ENCODE results near the gene FZR1. TPM values are rescaled to one million over a fixed set of nuclear protein-coding genes. Genes with fewer than 3 reads are reported as not detected.

The FZR1 gene
- total and polyA plus RNA-seq, 9 of the 15 experiments (the other 6 are each of a cell fraction or from before 2014, with no cell fraction given): 0.18 to 48.0 (median 22.2) TPM

GRCh38 chr19:3471954-3472655, 34.0 kb upstream of the FZR1 start (continued):
- TF ChIP-seq CREB5 (CRISPR knock-in tag; IDR thresholded peaks at IDR 0.05) (no peak), SMAD4 (CRISPR knock-in tag; conservative IDR thresholded peaks at IDR 0.05) (no peak), SPI1 (IDR thresholded peaks at IDR 0.05; ENCODE audit: borderline replicate concordance, low read depth, low read length) (peak; percentile 79), XRCC5 (IDR thresholded peaks at IDR 0.05; ENCODE audit: low read depth, low read length) (peak; percentile 57; the same call in 1 of the 2 replicates), E2F1 (CRISPR knock-in tag; IDR thresholded peaks at IDR 0.05) (no peak), RB1 (IDR thresholded peaks at IDR 0.05; ENCODE audit: low read depth) (peak; percentile 58; the same call in 1 of the 2 replicates), RAD21 (CRISPR knock-in tag; conservative IDR thresholded peaks at IDR 0.05 in 1 of 2, IDR thresholded peaks at IDR 0.05 in 1 of 2) (peak; percentile 59 to 90), TFAP4 (CRISPR knock-in tag; IDR thresholded peaks at IDR 0.05; ENCODE audit: borderline replicate concordance) (peak; percentile 60; the same call in 1 of the 2 replicates), POLR2G (IDR thresholded peaks at IDR 0.05; ENCODE audit: low read depth, low read length) (peak; percentile 42)
- TF ChIP-seq, protein P1, sequence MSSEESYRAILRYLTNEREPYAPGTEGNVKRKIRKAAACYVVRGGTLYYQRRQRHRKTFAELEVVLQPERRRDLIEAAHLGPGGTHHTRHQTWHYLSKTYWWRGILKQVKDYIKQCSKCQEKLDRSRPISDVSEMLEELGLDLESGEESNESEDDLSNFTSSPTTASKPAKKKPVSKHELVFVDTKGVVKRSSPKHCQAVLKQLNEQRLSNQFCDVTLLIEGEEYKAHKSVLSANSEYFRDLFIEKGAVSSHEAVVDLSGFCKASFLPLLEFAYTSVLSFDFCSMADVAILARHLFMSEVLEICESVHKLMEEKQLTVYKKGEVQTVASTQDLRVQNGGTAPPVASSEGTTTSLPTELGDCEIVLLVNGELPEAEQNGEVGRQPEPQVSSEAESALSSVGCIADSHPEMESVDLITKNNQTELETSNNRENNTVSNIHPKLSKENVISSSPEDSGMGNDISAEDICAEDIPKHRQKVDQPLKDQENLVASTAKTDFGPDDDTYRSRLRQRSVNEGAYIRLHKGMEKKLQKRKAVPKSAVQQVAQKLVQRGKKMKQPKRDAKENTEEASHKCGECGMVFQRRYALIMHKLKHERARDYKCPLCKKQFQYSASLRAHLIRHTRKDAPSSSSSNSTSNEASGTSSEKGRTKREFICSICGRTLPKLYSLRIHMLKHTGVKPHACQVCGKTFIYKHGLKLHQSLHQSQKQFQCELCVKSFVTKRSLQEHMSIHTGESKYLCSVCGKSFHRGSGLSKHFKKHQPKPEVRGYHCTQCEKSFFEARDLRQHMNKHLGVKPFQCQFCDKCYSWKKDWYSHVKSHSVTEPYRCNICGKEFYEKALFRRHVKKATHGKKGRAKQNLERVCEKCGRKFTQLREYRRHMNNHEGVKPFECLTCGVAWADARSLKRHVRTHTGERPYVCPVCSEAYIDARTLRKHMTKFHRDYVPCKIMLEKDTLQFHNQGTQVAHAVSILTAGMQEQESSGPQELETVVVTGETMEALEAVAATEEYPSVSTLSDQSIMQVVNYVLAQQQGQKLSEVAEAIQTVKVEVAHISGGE (CRISPR knock-in tag; IDR thresholded peaks at IDR 0.05): no peak
- TF ChIP-seq, protein P2, sequence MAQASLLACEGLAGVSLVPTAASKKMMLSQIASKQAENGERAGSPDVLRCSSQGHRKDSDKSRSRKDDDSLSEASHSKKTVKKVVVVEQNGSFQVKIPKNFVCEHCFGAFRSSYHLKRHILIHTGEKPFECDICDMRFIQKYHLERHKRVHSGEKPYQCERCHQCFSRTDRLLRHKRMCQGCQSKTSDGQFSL (CRISPR knock-in tag; IDR thresholded peaks at IDR 0.05): peak; percentile 100
- TF ChIP-seq, protein P2 (tag; IDR thresholded peaks at IDR 0.05): peak in 1 of 2 experiments; percentile 98; a peak in 2 of 4 replicates
- TF ChIP-seq, protein P3, sequence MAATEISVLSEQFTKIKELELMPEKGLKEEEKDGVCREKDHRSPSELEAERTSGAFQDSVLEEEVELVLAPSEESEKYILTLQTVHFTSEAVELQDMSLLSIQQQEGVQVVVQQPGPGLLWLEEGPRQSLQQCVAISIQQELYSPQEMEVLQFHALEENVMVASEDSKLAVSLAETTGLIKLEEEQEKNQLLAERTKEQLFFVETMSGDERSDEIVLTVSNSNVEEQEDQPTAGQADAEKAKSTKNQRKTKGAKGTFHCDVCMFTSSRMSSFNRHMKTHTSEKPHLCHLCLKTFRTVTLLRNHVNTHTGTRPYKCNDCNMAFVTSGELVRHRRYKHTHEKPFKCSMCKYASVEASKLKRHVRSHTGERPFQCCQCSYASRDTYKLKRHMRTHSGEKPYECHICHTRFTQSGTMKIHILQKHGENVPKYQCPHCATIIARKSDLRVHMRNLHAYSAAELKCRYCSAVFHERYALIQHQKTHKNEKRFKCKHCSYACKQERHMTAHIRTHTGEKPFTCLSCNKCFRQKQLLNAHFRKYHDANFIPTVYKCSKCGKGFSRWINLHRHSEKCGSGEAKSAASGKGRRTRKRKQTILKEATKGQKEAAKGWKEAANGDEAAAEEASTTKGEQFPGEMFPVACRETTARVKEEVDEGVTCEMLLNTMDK (IDR thresholded peaks at IDR 0.05; ENCODE audit: borderline replicate concordance, insufficient read depth, low read depth, low read length, poor library complexity, severe bottlenecking): peak; percentile 78
